ENCODE results near the gene TMEM131. TPM values are rescaled to one million over a fixed set of nuclear protein-coding genes. Genes with fewer than 3 reads are reported as not detected.

Gene TMEM131
- total and polyA plus RNA-seq, 2 experiments from 2014 or later = 9.2 to 22.7 TPM

DNA sequence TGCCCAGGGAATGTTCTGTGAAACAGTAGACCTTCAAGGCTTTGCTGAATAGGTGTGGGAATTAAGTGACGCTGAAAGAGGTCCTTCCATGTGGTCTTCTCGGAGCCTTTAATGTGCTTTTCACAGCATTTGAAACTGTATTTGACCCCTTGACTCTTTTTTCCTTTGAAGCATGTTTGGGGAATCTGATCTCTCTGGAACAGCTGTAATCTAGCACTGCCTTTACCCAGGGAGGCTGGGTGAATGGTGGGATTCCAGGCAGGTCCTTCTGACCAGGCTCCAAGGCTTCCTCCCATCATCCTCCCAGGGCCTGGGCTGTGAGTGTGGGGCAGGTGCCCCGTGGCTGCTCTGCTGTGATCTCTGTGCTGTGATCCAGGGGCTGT lies 278.1 kb downstream of the TMEM131 start:
- Histone ChIP-seq H3F3A (replicated peaks; ENCODE audit: low read depth) (no peaks in the 10 kb centered on the region), H3K79me2 (replicated peaks; ENCODE audit: insufficient read depth) (no peaks in the 10 kb centered on the region), H3K4me3 (no peak overlapping the region), H3K4me1 (ENCODE audit: insufficient read depth) (peaks cover 17% of the 10 kb centered on the region), H3K27me3 (ENCODE audit: insufficient read depth) (no peaks in the 10 kb centered on the region), H4K20me1 (replicated peaks; ENCODE audit: insufficient read depth) (no peaks in the 10 kb centered on the region), H2AFZ (no peak overlapping the region), H3K9me2 (ENCODE audit: insufficient read depth) (no peaks in the 10 kb centered on the region), H3K27ac (ENCODE audit: low read depth) (no peak overlapping the region), H3K4me2 (no peak overlapping the region), H3K36me3 (ENCODE audit: insufficient read depth) (no peaks in the 10 kb centered on the region)
- Mint-ChIP-seq H3K27ac (no peak overlapping the region), H3K4me3 (no peak overlapping the region), H3K9me3 (no peaks in the 10 kb centered on the region), H3K36me3 (ENCODE audit: low read depth) (no peaks in the 10 kb centered on the region; the same call in 2 of the 3 replicates), H3K4me1 (peaks cover 25% of the 10 kb centered on the region), H3K27me3 (ENCODE audit: insufficient read depth, low read depth, poor library complexity) (peaks cover 5% of the 10 kb centered on the region)
- no peak for ATAC-seq
- DNase-seq (ENCODE audit: low spot score) = no peak
- TF ChIP-seq EZH2 (IDR thresholded peaks at IDR 0.05; ENCODE audit: low read depth, unreplicated experiment) = no peak
- no peak for TF ChIP-seq NANOG (IDR thresholded peaks at IDR 0.05; ENCODE audit: borderline replicate concordance)
- no peak for TF ChIP-seq EZH2phosphoT487 (IDR thresholded peaks at IDR 0.05; ENCODE audit: unreplicated experiment)
- TF ChIP-seq, protein P1, sequence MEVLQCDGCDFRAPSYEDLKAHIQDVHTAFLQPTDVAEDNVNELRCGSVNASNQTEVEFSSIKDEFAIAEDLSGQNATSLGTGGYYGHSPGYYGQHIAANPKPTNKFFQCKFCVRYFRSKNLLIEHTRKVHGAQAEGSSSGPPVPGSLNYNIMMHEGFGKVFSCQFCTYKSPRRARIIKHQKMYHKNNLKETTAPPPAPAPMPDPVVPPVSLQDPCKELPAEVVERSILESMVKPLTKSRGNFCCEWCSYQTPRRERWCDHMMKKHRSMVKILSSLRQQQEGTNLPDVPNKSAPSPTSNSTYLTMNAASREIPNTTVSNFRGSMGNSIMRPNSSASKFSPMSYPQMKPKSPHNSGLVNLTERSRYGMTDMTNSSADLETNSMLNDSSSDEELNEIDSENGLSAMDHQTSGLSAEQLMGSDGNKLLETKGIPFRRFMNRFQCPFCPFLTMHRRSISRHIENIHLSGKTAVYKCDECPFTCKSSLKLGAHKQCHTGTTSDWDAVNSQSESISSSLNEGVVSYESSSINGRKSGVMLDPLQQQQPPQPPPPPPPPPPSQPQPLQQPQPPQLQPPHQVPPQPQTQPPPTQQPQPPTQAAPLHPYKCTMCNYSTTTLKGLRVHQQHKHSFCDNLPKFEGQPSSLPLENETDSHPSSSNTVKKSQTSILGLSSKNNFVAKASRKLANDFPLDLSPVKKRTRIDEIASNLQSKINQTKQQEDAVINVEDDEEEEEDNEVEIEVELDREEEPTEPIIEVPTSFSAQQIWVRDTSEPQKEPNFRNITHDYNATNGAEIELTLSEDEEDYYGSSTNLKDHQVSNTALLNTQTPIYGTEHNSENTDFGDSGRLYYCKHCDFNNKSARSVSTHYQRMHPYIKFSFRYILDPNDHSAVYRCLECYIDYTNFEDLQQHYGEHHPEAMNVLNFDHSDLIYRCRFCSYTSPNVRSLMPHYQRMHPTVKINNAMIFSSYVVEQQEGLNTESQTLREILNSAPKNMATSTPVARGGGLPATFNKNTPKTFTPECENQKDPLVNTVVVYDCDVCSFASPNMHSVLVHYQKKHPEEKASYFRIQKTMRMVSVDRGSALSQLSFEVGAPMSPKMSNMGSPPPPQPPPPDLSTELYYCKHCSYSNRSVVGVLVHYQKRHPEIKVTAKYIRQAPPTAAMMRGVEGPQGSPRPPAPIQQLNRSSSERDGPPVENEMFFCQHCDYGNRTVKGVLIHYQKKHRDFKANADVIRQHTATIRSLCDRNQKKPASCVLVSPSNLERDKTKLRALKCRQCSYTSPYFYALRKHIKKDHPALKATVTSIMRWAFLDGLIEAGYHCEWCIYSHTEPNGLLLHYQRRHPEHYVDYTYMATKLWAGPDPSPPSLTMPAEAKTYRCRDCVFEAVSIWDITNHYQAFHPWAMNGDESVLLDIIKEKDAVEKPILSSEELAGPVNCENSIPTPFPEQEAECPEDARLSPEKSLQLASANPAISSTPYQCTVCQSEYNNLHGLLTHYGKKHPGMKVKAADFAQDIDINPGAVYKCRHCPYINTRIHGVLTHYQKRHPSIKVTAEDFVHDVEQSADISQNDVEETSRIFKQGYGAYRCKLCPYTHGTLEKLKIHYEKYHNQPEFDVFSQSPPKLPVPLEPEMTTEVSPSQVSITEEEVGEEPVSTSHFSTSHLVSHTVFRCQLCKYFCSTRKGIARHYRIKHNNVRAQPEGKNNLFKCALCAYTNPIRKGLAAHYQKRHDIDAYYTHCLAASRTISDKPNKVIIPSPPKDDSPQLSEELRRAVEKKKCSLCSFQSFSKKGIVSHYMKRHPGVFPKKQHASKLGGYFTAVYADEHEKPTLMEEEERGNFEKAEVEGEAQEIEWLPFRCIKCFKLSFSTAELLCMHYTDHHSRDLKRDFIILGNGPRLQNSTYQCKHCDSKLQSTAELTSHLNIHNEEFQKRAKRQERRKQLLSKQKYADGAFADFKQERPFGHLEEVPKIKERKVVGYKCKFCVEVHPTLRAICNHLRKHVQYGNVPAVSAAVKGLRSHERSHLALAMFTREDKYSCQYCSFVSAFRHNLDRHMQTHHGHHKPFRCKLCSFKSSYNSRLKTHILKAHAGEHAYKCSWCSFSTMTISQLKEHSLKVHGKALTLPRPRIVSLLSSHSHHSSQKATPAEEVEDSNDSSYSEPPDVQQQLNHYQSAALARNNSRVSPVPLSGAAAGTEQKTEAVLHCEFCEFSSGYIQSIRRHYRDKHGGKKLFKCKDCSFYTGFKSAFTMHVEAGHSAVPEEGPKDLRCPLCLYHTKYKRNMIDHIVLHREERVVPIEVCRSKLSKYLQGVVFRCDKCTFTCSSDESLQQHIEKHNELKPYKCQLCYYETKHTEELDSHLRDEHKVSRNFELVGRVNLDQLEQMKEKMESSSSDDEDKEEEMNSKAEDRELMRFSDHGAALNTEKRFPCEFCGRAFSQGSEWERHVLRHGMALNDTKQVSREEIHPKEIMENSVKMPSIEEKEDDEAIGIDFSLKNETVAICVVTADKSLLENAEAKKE (CRISPR knock-in tag; IDR thresholded peaks at IDR 0.05) = no peak
- TF ChIP-seq, protein P2, sequence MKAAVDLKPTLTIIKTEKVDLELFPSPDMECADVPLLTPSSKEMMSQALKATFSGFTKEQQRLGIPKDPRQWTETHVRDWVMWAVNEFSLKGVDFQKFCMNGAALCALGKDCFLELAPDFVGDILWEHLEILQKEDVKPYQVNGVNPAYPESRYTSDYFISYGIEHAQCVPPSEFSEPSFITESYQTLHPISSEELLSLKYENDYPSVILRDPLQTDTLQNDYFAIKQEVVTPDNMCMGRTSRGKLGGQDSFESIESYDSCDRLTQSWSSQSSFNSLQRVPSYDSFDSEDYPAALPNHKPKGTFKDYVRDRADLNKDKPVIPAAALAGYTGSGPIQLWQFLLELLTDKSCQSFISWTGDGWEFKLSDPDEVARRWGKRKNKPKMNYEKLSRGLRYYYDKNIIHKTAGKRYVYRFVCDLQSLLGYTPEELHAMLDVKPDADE (IDR thresholded peaks at IDR 0.05) = no peak
